GM12878 (cell line): ENCODE results near the gene TNRC6C. TPM values are rescaled to one million over a fixed set of nuclear protein-coding genes. Genes with fewer than 3 reads are reported as not detected.

Source experiments
- ATAC-seq: fragments of 200-7000 bp; cut with Tn5 transposase; 3 replicates; pipeline ENCODE4 v1.9.1; 2020; ENCODE audit warnings: mild to moderate bottlenecking, moderate library complexity
- BruUV-seq: library from RNA; stranded (reverse); fragments of 400-500 nt; replicated peaks from 2 replicates; lab custom pipeline; 2021; lab: Mats Ljungman, UMichigan
- CTCF ChIA-PET: fragments of 300-600 bp; sonication (Branson Sonifier 250); formaldehyde crosslinking; extraction: SDS; loops from one replicate; lab custom pipeline; 2021; ENCODE audit warnings: inconsistent platforms; lab: Yijun Ruan, JAX
- POLR2A ChIA-PET: fragments of 350-600 bp; formaldehyde crosslinking; extraction: SDS; loops from one replicate; lab custom pipeline; 2021; ENCODE audit warnings: inconsistent platforms; lab: Charles Lee
- RAD21 ChIA-PET: fragments of 300-600 bp; sonication (Branson Sonifier 250); formaldehyde crosslinking; loops from one replicate; lab custom pipeline; 2023; ENCODE audit warnings: antibody characterized with exemption; ENCODE audit not compliant: unreplicated experiment; lab: Charles Lee
- SMC1A ChIA-PET: fragments of 300-600 bp; sonication (Branson Sonifier 250); formaldehyde crosslinking; loops from one replicate; lab custom pipeline; 2023; ENCODE audit not compliant: unreplicated experiment, uncharacterized antibody; lab: Charles Lee
- DNase-seq: peaks from one replicate; pipeline ENCODE4 v3.0.0-alpha.2; 2011; ENCODE audit warnings: low read depth, low spot score
- FAIRE-seq: peaks from 3 replicates; lab custom pipeline; 2011; peaks lifted over from hg19 to GRCh38; lab: Jason Lieb, UNC
- H2AFZ ChIP-seq: 2 replicates; pipeline ENCODE4 v1.6.0; 2011; ENCODE audit warnings: low read depth, low read length, control low read depth; ENCODE audit not compliant: control insufficient read depth
- H3K27ac ChIP-seq: 2 replicates; pipeline ENCODE4 v1.5.1; 2011; ENCODE audit warnings: control low read depth; ENCODE audit not compliant: control insufficient read depth, insufficient read depth
- H3K27me3 ChIP-seq, 2 experiments: replicated peaks in 1 of 2; 2 replicates each; pipeline versions ENCODE4 v1.6.0 to v1.6.1; 2011; ENCODE audit warnings: low read length in 1 of 2; ENCODE audit not compliant: control insufficient read depth in 2 of 2, insufficient read depth in 2 of 2
- H3K36me3 ChIP-seq, 2 experiments: 2 replicates each; pipeline ENCODE4 v1.5.1; 2011; ENCODE audit warnings: low read length in 1 of 2; ENCODE audit not compliant: control insufficient read depth in 2 of 2, insufficient read depth in 2 of 2
- H3K4me1 ChIP-seq: 2 replicates; pipeline ENCODE4 v1.6.1; 2011; ENCODE audit warnings: mild to moderate bottlenecking, low read length, moderate library complexity, mixed read lengths; ENCODE audit not compliant: control insufficient read depth, insufficient read depth
- H3K4me2 ChIP-seq: 2 replicates; pipeline ENCODE4 v1.6.0; 2011; ENCODE audit warnings: control low read depth; ENCODE audit not compliant: control insufficient read depth, insufficient read depth
- H3K4me3 ChIP-seq: fragments of 200-600 bp; sonication (generic); 2 replicates; pipeline ENCODE4 v1.5.1; 2016
- H3K79me2 ChIP-seq: 2 replicates; pipeline ENCODE4 v1.6.0; 2011; ENCODE audit warnings: low read length; ENCODE audit not compliant: control insufficient read depth, insufficient read depth
- H3K9ac ChIP-seq: 2 replicates; pipeline ENCODE4 v1.8.0; 2011; ENCODE audit warnings: low read length, control low read depth, mixed read lengths; ENCODE audit not compliant: control insufficient read depth, insufficient read depth
- H3K9me3 ChIP-seq: replicated peaks from 3 replicates; pipeline ENCODE4 v1.5.1; 2011; ENCODE audit warnings: mild to moderate bottlenecking, low read length; ENCODE audit not compliant: control insufficient read depth, insufficient read depth
- H4K20me1 ChIP-seq: 2 replicates; pipeline ENCODE4 v1.6.0; 2011; ENCODE audit not compliant: control insufficient read depth, insufficient read depth
- ATF7 ChIP-seq: fragments of 450-650 bp; IDR thresholded peaks from 2 replicates; pipeline ENCODE4 v1.6.1; 2016; ENCODE audit warnings: low read depth, mild to moderate bottlenecking
- BCL11A ChIP-seq: IDR thresholded peaks from 2 replicates; pipeline ENCODE4 v1.6.1; 2011; ENCODE audit warnings: low read depth, low read length
- CBX5 ChIP-seq: sonication (generic); IDR thresholded peaks from 2 replicates; pipeline ENCODE4 v1.6.1; 2016; ENCODE audit warnings: low read depth, moderate library complexity, mild to moderate bottlenecking, inconsistent platforms
- CHD2 ChIP-seq: IDR thresholded peaks from 2 replicates; pipeline ENCODE4 v1.6.1; 2011; ENCODE audit warnings: low read depth, low read length, improper control_type of control experiment, borderline replicate concordance
- EZH2 ChIP-seq: IDR thresholded peaks from 2 replicates; pipeline ENCODE4 v1.6.1; 2012; ENCODE audit warnings: low read depth, mild to moderate bottlenecking, control low read depth, inconsistent platforms, low read length, borderline replicate concordance; ENCODE audit not compliant: control insufficient read depth
- HDGF ChIP-seq: fragments of 450-650 bp; IDR thresholded peaks from 2 replicates; pipeline ENCODE4 v1.6.1; 2016; ENCODE audit warnings: antibody characterized with exemption
- IKZF2 ChIP-seq, 2 experiments: fragments of 450-650 bp; IDR thresholded peaks; 2 replicates each; pipeline ENCODE4 v1.6.1; 2017; ENCODE audit warnings: mild to moderate bottlenecking in 2 of 2, moderate library complexity in 2 of 2
- JUND ChIP-seq: IDR thresholded peaks from 2 replicates; pipeline ENCODE4 v1.6.1; 2012; ENCODE audit warnings: low read depth, mild to moderate bottlenecking, low read length, improper control_type of control experiment, moderate library complexity
- KDM1A ChIP-seq: fragments of 200-600 bp; sonication (generic); IDR thresholded peaks from 2 replicates; pipeline ENCODE4 v1.6.1; 2016; ENCODE audit warnings: borderline replicate concordance
- LARP7 ChIP-seq: fragments of 450-650 bp; IDR thresholded peaks from 2 replicates; pipeline ENCODE4 v1.6.1; 2017; ENCODE audit warnings: mild to moderate bottlenecking
- MTA2 ChIP-seq: fragments of 450-650 bp; IDR thresholded peaks from 2 replicates; pipeline ENCODE4 v1.6.1; 2016; ENCODE audit warnings: low read depth, mild to moderate bottlenecking, moderate library complexity
- PAX8 ChIP-seq: fragments of 450-650 bp; IDR thresholded peaks from 2 replicates; pipeline ENCODE4 v1.6.1; 2017; ENCODE audit warnings: mild to moderate bottlenecking, moderate library complexity
- PML ChIP-seq: IDR thresholded peaks from 2 replicates; pipeline ENCODE4 v1.6.1; 2012; ENCODE audit warnings: low read length, inconsistent platforms
- RB1 ChIP-seq: fragments of 450-650 bp; formaldehyde crosslinking; IDR thresholded peaks from 2 replicates; pipeline ENCODE4 v1.6.1; 2017; ENCODE audit warnings: mild to moderate bottlenecking, borderline replicate concordance
- SRF ChIP-seq, 2 experiments: IDR thresholded peaks; 2 replicates each; pipeline ENCODE4 v1.6.1; 2011; ENCODE audit warnings: low read depth in 2 of 2, low read length in 2 of 2, mild to moderate bottlenecking in 1 of 2, moderate library complexity in 1 of 2
- WGBS: methylation state at CpG from one replicate; pipeline ENCODE4 v1.1.6; 2016; ENCODE audit warnings: low lambda C conversion rate; ENCODE audit not compliant: insufficient replicate concordance, insufficient coverage; ENCODE audit errors: missing lambda C conversion rate; 5-methylcytosine and 5-hydroxymethylcytosine counted together
- in situ Hi-C: fragments of 300-500 bp; cut with MboI; formaldehyde crosslinking; loops from 9 replicates; pipeline ENCODE4 v1.14.3; 2018; ENCODE audit warnings: mixed read lengths
- intact Hi-C: fragments of 100-400 bp; cut with micrococcal nuclease; formaldehyde crosslinking; loops from one replicate; pipeline ENCODE4 v1.14.2; 2022; ENCODE audit not compliant: unreplicated experiment
- polyA plus RNA-seq, 11 experiments: library from polyadenylated mRNA; depleted of rRNA in 4 of 11; unstranded in 6 of 11; stranded (reverse) in 5 of 11; fragments of >200 nt; fragmentation: Nextera tagmentation in 4 of 11; fragmentation: Illumina TruSeq in 1 of 11; extraction: Ambion mirVana in 4 of 11; extraction: Trizol in 1 of 11; gene quantifications; 1 replicate in 1 of 11; 2 replicates in 10 of 11; pipeline versions ENCODE4 v1.2.1 to v1.2.3, GENCODE V29; 2011 to 2016; ENCODE audit warnings: inconsistent platforms in 2 of 11, missing spikeins in 2 of 11, low read depth in 1 of 11
- total RNA-seq, 4 experiments: library from RNA; depleted of rRNA in 3 of 4; stranded (reverse); fragments of >200 nt in 3 of 4; fragmentation: Illumina TruSeq in 1 of 4; extraction: Trizol in 1 of 4; gene quantifications; 2 replicates each; pipeline versions ENCODE4 v1.2.1 to v1.2.3, GENCODE V29; 2013 to 2021
- TF ChIP-seq, protein P1 (sequence below): fragments of 450-650 bp; IDR thresholded peaks from 2 replicates; pipeline ENCODE4 v1.6.1; 2017; ENCODE audit warnings: mild to moderate bottlenecking, moderate library complexity
- TF ChIP-seq, protein P2 (sequence below): IDR thresholded peaks from 2 replicates; pipeline ENCODE4 v1.6.1; 2012; ENCODE audit warnings: low read depth, low read length, improper control_type of control experiment
- TF ChIP-seq, protein P3 (sequence below): fragments of 450-650 bp; IDR thresholded peaks from 2 replicates; pipeline ENCODE4 v1.6.1; 2016; ENCODE audit warnings: mild to moderate bottlenecking

Gene TNRC6C
- total and polyA plus RNA-seq, 10 of the 15 experiments (the other 5 are each of a cell fraction or from before 2014, with no cell fraction given), result 0.40 to 6.1 (median 0.96) TPM

DNA sequence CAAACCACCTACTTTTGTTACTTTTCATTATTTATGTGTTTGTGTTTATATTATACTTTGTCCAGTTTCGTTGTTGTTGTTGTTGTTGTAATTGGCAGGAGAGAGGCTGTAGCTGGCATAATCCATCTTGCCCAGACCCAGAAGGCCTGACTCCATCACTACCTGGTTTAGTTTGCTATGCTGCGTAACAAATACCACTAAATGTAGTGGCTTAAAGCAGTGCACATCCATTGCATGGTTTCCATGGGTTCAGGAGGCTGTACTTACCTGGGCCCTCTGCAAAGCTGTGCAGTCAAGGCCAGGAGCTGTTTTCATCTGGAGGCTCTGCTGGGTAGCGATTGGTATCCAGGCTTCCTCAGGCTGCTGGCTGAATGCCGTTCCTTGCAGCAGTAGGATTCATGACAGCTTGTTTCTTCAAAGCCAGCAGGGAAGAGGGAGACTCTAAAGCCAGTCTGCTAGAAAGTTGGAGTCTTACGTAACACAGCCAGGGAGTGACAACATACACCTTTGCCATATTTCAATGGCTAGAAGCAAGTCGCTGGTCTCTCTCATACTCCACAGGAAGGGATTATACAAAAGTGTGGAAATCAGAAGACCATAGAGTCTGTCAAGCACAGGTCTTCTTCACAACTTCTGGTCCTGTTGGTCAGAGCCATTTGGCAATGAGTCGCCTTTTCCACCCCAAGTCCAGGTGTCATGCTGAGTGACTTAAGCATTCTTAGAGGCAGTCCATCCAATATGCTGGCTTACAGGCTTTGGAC, 41.1 kb downstream of the TNRC6C start (continued):
- TF ChIP-seq MTA2 (no peak), RB1 (no peak), ATF7 (no peak), LARP7 (no peak)

DNA sequence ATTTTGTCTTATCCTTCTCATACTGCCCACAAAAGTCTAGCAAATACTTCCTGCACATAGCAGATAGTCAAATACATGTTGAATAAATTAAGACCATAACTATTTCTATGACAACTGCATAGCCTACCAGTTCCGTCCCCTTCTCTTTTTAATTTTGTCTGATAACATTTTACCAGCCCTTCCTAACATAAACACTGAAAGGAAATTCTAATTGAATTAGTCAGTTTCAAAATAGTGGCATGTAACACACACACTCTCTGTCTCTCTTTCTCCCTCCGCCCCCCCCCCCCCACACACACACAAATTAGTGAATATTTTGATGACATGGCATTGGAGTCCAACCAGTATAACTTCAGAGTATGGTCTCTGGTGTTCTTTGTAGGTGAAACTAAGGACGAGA, 41.8 kb downstream of the TNRC6C start:
- no peak for ATAC-seq
- intact Hi-C loops (no loop called here), in situ Hi-C loops (no loop called here)
- CTCF ChIA-PET, result no interaction called here
- Histone ChIP-seq H3K79me2 (no peaks in the 10 kb centered on the region), H3K36me3 (no peaks in the 10 kb centered on the region), H2AFZ (no peak overlapping the region), H3K4me3 (no peak overlapping the region), H3K4me2 (no peak overlapping the region), H3K27me3 (no peaks in the 10 kb centered on the region), H3K9me3 (no peaks in the 10 kb centered on the region), H3K9ac (no peak overlapping the region), H3K4me1 (no peaks in the 10 kb centered on the region), H4K20me1 (no peaks in the 10 kb centered on the region), H3K27ac (no peak overlapping the region)
- no peak for DNase-seq
- BruUV-seq, result no TSS peak
- RAD21 ChIA-PET, result no interaction called here
- POLR2A ChIA-PET, result no interaction called here
- SMC1A ChIA-PET, result interaction anchor here (6.2 kb wide), 1 partner anchor 13 kb away, joined by 35 read pairs; no protein-coding TSS in a partner anchor
- no peak for FAIRE-seq
- TF ChIP-seq, protein P1, sequence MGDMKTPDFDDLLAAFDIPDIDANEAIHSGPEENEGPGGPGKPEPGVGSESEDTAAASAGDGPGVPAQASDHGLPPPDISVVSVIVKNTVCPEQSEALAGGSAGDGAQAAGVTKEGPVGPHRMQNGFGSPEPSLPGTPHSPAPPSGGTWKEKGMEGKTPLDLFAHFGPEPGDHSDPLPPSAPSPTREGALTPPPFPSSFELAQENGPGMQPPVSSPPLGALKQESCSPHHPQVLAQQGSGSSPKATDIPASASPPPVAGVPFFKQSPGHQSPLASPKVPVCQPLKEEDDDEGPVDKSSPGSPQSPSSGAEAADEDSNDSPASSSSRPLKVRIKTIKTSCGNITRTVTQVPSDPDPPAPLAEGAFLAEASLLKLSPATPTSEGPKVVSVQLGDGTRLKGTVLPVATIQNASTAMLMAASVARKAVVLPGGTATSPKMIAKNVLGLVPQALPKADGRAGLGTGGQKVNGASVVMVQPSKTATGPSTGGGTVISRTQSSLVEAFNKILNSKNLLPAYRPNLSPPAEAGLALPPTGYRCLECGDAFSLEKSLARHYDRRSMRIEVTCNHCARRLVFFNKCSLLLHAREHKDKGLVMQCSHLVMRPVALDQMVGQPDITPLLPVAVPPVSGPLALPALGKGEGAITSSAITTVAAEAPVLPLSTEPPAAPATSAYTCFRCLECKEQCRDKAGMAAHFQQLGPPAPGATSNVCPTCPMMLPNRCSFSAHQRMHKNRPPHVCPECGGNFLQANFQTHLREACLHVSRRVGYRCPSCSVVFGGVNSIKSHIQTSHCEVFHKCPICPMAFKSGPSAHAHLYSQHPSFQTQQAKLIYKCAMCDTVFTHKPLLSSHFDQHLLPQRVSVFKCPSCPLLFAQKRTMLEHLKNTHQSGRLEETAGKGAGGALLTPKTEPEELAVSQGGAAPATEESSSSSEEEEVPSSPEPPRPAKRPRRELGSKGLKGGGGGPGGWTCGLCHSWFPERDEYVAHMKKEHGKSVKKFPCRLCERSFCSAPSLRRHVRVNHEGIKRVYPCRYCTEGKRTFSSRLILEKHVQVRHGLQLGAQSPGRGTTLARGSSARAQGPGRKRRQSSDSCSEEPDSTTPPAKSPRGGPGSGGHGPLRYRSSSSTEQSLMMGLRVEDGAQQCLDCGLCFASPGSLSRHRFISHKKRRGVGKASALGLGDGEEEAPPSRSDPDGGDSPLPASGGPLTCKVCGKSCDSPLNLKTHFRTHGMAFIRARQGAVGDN, result no peak
- TF ChIP-seq JUND (no peak), HDGF (no peak), SRF (IDR thresholded peaks at IDR 0.05; ENCODE audit: low read depth in 2 of 2, low read length in 2 of 2) (no peak), EZH2 (no peak), PML (no peak), CHD2 (no peak), ATF7 (no peak), PAX8 (no peak), CBX5 (no peak), BCL11A (no peak), IKZF2 (IDR thresholded peaks at IDR 0.05) (no peak), KDM1A (no peak)
- TF ChIP-seq, protein P2, sequence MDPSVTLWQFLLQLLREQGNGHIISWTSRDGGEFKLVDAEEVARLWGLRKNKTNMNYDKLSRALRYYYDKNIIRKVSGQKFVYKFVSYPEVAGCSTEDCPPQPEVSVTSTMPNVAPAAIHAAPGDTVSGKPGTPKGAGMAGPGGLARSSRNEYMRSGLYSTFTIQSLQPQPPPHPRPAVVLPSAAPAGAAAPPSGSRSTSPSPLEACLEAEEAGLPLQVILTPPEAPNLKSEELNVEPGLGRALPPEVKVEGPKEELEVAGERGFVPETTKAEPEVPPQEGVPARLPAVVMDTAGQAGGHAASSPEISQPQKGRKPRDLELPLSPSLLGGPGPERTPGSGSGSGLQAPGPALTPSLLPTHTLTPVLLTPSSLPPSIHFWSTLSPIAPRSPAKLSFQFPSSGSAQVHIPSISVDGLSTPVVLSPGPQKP, result no peak
- TF ChIP-seq, protein P3, sequence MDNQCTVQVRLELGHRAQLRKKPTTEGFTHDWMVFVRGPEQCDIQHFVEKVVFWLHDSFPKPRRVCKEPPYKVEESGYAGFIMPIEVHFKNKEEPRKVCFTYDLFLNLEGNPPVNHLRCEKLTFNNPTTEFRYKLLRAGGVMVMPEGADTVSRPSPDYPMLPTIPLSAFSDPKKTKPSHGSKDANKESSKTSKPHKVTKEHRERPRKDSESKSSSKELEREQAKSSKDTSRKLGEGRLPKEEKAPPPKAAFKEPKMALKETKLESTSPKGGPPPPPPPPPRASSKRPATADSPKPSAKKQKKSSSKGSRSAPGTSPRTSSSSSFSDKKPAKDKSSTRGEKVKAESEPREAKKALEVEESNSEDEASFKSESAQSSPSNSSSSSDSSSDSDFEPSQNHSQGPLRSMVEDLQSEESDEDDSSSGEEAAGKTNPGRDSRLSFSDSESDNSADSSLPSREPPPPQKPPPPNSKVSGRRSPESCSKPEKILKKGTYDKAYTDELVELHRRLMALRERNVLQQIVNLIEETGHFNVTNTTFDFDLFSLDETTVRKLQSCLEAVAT, result no peak
- 30% methylated on average over 3 of the region's 3 CpGs for WGBS
